HG03457 (cell line): ENCODE data around the gene PLD2.
"Not testable (repeated sequence)": the region's sequence is repeated elsewhere in the genome, so short reads cannot be mapped to it uniquely, and the experiment has no call there.

Experiments
- ATAC-seq: cut with Tn5 transposase; IDR thresholded peaks from one replicate; pipeline ENCODE4 v1.9.1; 2021; ENCODE audit warnings: moderate number of reproducible peaks; ENCODE audit not compliant: unreplicated experiment

The PLD2 gene

DNA sequence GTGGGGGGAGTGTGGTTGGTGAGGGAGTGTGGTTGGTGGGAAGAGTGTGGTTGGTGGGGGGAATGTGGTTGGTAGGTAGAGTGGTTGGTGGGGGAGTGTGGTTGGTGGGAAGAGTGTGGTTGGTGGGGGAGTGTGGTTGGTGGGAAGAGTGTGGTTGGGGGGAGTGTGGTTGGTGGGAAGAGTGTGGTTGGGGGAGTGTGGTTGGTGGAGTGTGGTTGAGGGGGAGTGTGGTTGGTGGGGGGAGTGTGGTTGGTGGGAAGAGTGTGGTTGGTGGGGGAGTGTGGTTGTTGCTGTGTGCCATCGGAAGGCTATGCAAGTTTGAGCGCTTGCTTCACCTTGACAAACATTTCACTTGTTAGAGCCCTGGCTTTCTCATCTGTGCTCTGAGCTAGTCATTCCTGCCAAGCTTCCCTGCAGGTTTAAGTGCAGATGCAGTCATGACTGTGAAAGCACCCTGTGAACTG is 46.3 kb downstream of the PLD2 start:
- no peak for ATAC-seq

DNA sequence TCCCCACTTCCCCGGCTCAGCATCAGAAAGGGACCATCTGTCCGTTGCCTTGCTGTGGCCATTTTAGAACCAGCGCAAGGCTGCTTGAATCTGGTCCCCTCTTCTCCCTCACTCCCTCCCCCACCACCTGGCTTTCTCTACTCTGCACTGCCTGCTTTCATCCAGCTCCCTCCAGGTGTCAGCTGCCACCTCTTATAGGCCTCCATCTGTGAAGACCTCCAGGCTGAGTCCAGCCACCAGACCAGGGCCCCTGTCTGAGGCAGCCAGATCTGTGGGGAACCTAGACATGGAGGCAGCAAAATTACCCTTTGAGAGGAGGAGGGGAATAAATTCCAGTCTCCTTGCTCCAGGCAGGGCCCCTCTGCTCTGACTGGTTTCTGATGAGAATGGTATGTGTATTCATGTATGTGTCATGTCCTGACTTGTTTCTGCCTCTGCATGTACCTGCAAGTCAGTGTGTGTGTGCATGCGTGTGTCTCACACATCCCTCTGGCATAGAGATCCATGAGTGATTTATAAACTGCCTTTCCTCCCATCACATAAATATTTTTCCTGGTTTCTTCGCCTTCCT is 47.2 kb downstream of the PLD2 start:
- ATAC-seq: no peak

GRCh38 chr17:4856271-4856936 is 49.5 kb downstream of the PLD2 start:
- ATAC-seq: no peak

DNA sequence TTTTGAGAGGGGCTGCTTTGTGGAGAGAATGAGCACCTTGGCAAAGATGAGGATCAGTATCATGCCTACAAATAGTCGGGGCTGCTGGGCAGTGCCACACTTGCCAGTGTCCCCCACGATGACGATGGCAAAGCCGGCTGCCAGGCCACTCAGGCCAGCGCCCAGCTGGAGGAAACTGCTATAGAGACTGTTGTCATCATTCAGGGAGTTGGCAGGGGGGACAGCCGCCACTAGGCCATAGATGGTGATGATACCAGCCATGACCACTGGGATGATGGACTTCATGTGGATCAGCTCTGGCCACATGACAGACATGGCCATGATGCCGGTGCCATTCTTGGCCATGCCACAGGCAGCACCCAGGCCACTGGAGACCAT is 50.0 kb downstream of the PLD2 start:
- no peak for ATAC-seq

- not testable (repeated sequence) for ATAC-seq
These were observed 50.4 kb downstream of the PLD2 start for GRCh38 chr17:4857347-4857746.

GRCh38 chr17:4858068-4858881 is 51.3 kb downstream of the PLD2 start:
- no peak for ATAC-seq

DNA sequence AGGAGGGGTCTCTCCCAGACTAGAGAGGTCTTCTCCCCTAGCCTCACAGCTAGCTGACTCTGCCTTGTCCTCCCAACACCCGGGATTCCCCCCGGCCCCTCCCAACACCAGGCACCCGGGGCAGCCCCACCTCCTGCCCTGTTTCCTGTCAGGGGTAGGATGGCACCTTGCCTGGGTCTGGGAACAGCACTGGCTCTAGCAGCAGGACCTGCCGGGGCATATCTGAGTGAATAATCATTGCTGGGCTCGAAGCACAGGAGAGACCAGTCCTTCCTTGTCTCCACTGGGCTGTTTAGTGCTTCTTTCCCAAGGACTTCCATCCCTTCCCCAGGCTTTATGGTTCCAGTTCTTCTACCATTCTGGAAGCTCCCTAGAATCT is 51.9 kb downstream of the PLD2 start:
- no peak for ATAC-seq

DNA sequence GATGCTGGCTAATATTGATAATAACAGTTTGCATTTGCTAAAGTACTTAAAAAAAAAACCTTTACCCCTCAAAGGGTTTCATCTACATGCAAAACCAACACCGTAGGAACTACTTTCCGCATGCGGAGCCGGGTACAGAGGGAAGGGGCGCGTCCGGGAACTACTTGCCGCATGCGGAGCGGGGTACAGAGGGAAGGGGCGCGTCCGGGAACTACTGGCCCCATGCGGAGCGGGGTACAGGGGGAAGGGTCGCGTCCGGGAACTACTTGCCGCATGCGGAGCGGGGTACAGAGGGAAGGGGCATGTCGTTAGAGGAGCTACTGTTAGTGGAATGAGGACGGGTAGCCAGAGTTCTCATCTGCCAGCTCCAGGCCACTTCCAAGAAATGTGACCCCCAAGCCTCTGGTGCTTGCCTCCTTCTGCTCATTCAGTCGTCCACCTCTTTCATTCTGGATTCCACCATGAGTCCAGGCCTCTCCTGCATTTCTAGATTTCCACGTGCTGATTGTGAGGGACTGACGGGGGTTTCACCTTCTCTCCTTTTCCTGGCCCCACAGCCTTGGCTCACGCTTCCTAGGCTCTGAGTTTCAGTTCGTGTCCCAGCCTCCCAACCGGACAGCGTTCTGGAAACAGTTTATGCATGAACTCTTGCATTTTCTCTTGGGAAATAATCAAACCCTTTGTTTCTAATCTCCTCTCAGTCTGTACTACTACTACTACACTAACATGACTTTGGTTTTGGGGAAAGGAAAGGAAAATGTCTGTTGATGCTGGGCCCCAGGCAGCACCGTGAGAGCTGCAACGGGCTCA is 53.1 kb downstream of the PLD2 start:
- ATAC-seq: no peak

DNA sequence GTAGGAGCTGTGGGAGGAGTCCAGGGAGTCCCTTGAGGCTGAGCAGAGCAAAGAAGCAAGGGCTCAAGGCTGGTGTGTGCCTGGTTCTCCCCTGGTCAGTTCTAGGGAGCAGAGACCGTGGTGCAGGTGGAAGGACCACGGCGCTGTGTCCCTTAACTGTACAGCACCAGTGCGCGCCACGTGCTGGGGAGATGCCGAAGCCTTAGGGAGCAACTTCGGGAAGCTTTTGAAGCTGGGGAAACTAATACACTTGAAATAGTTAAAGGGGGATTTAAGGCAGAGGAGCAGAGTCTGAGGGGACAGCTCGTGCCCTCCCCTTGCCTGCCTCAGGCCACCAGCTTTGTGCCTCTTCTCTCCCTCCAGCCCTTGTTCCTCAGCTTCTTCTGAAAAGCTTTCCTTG is 53.7 kb downstream of the PLD2 start:
- ATAC-seq: no peak

GRCh38 chr17:4861052-4861451 is 54.1 kb downstream of the PLD2 start:
- no peak for ATAC-seq

GRCh38 chr17:4862720-4863119 is 55.8 kb downstream of the PLD2 start:
- ATAC-seq: no peak

GRCh38 chr17:4863321-4863720 is 56.4 kb downstream of the PLD2 start:
- ATAC-seq: no peak

DNA sequence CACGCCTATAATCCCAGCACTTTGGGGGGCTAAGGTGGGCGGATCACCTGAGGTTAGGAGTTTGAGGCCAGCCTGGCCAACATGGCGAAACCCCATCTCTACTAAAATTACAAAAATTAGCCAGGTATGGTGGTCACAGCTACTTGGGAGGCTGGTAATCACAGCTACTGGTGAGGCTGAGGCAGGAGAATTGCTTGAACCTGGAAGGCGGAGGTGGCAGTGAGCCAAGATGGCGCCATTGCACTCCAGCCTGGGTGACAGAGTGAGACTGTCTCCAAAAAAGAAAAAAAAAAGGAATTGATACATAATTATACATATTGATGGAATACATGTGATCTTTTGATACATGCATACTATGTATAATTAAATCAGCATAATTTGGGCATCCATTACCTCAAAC is 60.6 kb downstream of the PLD2 start:
- not testable (repeated sequence) for ATAC-seq

DNA sequence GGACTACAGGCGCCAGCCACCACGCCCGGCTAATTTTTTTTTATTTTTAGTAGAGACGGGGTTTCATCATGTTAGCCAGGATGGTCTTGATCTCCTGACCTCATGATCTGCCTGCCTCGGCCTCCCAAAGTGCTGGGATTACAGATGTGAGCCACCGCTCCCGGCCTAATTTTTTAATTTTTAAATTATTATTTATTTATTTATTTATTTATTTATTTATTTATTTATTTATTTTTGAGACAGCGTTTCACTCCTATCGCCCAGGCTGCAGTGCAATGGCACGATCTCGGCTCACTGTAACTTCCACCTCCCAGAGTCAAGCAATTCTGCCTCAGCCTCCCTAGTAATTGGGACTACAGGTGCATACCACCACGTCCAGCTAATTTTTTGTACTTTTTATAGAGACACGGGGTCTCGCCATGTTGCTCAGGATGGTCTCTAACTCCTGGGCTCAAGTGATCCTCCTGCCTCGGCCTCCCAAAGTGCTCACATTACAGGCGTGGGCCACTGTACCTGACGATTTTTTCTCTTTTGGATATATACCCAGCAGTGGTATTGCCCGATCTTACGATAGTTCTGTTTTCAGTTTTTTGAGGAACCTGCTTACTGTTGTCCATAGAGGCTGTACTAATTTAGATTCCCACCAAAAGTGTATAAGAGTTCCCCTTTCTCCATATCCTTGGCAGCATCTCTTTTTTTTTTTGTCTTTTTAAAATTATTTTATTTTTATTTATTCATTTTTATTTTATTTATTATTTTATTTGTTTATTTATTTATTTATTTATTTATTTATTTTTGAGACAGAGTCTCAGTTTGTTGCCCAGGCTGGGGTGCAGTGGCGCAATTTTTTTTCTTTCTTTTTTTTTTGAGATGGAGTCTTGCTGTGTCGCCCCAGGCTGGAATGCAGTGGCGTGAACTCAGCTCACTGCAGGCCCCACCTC is 62.4 kb downstream of the PLD2 start:
- ATAC-seq: not testable (repeated sequence)

- no peak for ATAC-seq
These were observed 63.9 kb downstream of the PLD2 start for GRCh38 chr17:4870855-4871254.

GRCh38 chr17:4872786-4873185 is 65.8 kb downstream of the PLD2 start:
- no peak for ATAC-seq
